NOMO-1 (cell line): ENCODE measurements around the gene LRRK2.
"Not testable (repeated sequence)": the region's sequence is repeated elsewhere in the genome, so short reads cannot be mapped to it uniquely, and the experiment has no call there.

Experiments
- DNase-seq, 2 experiments: peaks; one replicate each; lab custom pipeline; 2025; ENCODE audit not compliant: unreplicated experiment in 2 of 2; lab: John Stamatoyannopoulos, UW

Gene LRRK2

DNA sequence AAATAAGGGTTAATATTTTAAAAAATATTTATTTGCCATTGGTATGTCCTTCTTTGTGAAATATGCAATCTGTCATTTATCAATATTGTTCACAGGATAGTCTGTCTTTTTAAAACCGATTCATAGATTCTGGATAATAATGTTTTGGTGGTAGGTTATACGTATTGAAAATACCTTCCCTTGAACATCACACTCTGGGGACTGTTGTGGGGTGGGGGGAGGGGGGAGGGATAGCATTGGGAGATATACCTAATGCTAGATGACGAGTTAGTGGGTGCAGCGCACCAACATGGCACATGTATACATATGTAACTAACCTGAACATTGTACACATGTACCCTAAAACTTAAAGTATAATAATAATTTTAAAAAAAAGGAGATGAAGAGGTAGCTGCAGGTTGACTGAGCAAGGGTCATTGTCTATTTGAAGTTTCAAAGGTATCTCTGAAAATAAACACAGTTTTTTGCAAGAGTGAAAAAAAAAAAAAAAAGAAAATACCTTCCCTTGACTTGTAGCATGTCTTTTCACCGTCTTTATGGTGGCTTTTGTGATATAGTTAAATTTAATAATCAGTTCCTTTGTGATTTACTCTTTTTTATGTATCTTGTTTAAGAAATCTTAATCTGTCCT lies 19.8 kb downstream of the LRRK2 start:
- DNase-seq = not testable (repeated sequence)

DNA sequence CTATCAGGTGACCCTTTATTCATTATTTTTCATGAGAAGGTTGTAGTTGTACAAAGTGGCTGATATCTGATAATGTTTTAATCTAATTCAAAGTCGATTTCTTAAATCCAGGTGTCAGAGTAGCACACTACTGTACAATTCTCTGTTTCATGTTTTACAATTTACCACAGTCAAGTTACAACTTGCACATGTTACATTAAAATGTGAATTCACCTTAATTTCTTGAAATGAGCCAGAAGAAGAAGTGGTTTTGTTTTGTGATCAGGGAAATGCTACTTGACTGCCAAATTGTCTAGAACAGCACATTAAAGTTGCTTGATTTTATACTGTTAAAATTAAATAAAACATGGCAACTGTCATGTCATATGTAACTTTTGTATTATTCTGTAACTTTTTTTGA lies 23.2 kb downstream of the LRRK2 start:
- DNase-seq = no peak

DNA sequence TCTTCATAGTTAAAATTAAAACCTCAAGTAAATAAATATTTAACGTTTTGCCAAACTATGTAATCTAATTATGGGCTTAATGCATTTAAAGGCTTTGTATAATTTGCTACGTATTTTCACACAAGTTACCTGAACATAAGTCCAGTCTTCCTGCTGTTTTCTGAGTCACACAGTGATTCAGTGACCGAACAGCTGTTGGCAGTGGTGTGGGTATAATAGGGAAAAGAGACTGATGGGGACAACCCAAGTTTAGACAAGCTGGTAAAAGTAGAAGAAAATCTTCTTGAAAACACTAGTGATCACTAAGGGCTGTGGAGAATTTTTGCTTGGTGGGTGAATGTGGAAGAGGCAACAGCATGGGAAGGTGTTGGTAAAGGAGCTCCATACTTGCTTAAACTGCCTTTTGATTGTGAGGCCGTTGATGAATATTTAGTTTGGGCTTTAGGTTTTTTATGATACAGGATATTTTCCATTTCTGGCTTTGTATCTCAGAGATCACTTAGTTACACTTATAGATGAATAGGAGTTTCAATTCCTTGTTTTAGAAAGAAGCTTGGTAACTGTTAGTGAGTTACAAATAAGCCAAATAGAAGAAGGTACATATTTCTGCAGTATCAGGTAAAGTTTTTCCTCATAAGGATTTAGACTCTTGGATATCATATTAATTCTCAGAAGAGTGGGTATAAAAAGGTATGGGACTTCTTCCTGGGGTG lies 23.9 kb downstream of the LRRK2 start:
- peak in 1 of 2 experiments; percentile 63 for DNase-seq

DNA sequence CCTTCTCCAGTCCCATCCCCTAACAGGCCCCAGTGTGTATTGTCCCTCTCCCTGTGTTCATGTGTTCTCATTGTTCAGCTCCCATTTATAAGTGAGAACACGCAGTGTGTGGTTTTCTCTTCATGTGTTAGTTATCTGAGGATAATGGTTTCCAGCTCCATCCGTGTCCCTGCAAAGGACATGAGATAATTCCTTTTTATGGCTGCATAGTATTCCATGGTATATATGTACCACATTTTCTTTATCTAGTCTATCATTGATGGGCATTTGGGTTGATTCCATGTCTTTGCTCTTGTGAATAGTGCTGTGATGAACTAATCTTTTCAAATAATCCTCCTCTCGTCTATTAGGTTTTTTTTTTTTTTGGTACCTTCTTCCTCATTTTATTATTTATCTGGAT lies 25.9 kb downstream of the LRRK2 start:
- DNase-seq = not testable (repeated sequence)

DNA sequence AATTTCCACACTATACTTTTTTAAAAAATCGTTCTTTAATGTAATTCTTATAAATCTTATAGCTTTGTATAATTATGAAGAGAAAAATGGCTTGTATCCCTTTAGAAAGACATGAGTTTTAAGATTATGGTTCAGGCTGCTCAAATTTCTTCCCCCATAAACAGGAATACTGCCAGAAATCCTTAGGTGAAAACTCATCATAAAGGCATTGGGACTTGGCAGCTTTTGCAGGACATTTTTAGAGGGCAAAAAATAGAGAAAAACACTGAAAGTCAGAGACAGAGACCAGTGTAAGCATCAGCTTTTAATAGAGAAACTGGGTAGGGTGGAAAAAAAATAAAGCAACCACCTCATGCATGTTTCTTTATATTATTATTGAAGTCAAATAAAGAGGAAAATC lies 29.1 kb downstream of the LRRK2 start:
- DNase-seq = no peak

DNA sequence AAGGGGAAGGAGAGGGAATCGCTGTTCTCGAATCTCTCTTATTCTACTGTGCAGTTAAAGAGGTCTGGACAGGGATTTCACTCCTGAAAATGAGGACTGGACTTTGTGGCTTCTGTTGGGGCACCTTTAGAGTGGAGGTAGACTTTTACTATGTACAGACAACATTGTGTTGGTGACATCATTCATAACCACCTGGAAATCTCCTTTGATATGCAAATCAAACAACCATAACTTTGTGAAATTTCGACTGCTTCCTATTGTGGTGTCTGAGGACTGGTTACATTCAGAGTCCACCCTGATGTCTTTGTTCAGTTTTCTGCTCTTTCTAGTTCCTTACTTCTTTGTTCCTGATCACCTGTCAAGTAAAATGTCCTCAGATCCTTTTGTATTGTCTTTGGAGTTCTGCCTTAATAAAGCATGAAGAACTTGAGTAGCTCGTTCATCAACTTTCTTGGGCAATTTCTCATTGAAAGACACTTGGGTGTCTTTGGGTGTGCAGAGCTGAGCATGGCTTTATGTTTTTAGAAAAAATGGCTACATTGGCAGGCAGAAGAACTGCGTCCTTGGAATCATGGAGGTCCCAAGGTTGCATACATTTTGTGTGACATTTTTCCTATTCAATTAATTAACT lies 29.8 kb downstream of the LRRK2 start:
- DNase-seq = no peak

DNA sequence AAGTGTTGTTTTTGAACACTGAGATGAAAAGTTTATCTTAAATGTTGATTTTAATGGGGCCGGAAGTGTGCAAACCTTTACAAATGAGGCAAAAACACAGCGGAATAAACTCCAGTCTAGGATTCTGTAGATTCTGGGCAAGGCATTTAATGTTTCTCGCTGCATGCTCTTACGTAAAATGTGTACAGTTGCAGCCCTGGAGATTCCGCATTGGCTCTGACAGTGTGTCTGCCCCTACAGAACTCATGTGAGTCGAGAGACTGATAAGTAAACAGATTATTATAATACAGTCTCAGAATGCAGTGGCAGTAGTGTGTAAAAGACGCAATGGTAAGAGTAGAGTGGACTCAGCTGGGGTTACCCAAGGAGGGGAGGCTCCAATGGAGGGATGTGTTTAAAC lies 33.6 kb downstream of the LRRK2 start:
- DNase-seq = no peak

DNA sequence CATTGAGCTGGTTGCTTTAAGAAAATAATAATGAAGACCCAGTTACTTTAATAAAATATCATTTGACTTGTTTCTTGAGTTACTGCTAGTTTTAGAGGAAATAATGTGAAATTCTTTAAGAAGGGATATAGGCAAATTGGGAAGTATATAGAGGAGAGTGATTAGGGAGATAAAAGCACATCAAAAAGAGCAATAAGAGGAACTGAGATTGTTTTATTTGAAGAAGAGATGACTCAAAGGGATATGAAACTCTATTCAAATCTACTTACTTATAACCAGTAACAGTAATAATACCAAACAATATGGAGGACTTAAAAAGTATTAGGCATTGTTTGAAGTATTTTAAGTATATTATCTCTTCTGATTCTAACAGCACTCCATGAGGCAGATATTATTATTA lies 37.1 kb downstream of the LRRK2 start:
- DNase-seq = peak in 1 of 2 experiments; percentile 76

DNA sequence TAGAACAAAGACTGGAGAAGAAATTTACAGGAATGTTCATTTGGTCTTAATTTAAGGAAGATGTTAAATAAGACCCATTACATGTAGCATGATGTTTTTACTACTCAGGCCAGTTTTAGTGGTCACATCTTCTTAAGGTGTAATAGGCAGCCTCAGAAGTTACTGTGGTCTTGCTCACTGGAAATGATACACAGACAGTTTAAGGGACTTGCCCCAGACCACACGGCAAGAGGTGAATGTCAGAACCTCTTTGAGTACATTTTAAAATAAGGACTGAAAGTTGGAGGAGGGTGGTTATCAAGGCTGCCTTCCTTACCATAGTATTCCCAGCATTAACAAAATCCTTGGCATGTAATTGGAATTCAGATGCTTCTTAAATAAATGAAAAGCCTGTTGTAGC lies 37.9 kb downstream of the LRRK2 start:
- no peak for DNase-seq

DNA sequence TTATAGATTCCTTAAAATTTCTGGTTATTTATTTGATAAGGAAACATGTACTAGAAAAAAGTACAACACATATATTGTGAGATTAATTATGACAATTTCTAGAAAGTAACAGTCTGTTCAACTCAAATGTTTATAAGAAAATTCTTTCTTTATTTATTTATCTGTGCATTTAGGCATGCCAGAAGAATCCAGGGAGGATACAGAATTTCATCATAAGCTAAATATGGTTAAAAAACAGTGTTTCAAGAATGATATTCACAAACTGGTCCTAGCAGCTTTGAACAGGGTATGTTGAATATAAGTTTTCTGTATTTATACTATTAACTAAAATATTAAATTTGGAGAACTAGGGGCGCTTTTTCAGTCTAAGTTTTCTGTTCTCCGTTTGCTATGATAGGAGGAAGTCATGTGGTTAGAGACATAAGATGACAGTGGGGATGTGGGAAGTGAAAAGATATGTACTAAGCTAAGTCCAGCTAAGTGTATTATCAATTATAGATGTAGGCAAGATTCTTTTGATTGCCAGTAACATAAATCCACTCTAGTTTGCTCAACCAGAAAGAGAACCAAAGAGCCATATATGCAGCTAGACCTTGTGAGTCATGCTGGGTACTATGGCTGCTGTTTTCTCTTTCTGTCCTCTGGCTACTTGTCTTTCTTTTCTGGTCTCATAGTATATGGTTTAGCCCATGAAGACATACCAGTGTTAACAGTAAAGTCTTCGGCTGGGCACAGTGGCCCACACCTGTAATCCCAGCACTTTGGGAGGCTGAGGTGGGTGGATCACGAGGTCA lies 39.0 kb downstream of the LRRK2 start:
- DNase-seq = peak; percentile 22 to 52

DNA sequence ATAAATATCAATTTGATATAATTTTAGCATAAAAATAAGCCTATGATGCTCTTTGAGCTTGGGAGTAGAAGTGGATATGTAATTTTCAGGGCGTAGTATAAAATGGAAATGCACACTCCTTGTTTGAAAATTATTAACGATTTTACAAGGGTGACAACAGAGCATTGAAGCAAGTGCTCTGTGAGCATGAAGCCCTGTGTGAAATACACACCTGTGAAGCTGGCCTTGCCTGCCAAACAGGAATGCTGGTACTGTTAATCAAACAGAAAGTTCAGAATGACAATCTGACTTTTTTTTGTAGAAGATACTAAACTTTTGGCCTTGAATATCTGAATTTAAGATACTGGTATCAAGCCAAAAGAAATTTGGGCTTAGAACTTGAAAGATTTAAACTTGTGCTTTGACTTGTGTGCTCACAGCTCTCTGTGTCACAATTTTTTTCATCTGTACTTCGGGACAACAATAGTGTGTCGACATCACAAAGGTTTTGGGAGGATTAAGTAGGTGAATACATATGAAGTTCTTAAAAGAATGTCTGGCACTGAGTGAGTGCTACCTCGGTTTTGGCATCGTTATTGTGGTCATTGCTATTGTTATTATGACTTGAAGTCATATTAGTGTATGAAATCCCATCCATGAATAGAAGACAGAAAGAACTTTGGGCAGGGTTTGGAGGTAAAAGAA lies 47.3 kb downstream of the LRRK2 start:
- no peak for DNase-seq

DNA sequence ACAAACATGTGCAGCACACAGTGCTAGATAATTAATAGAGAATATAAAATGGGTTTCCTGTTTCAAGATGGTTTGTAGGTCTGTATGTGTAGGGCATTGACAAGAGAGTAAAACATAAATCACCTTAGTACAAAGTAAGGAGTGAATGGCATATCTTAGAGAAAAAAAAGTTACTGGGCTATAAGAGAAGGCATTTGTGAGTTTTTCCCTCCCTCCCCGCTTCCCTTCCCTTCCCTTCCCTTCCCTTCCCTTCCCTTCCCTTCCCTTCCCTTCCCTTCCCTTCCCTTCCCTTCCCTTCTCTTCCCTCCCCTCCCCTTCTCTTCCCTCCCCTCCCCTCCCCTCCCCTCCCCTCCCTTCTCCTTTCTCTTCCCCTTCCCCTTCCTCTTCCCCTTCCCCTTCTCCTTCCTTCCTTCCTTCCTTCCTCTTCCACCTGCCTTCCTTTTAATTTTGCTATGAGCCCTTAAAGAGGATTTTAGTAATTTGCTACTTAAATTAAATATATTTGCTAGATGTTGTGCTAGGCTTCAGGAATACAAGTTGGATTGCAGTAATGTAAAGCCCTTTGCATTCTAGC lies 57.1 kb downstream of the LRRK2 start:
- no peak for DNase-seq

DNA sequence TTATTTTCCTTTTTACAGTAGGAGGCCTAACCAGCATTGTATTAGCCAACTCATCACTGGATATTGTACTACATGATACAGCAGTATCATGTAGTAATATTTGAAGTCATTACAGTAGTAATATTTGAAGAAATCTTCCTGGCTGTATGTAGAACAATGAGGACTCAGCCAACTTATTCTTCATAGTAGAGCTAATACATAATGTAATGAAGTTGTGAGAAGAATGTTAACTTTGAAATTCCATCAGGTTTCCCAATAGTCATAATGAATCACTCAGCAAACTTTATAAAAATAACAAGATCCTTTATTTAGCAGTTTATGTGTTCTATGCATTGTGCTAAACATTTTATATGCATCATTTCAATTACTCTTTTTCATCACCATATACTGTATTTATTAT lies 61.8 kb downstream of the LRRK2 start:
- DNase-seq = no peak

DNA sequence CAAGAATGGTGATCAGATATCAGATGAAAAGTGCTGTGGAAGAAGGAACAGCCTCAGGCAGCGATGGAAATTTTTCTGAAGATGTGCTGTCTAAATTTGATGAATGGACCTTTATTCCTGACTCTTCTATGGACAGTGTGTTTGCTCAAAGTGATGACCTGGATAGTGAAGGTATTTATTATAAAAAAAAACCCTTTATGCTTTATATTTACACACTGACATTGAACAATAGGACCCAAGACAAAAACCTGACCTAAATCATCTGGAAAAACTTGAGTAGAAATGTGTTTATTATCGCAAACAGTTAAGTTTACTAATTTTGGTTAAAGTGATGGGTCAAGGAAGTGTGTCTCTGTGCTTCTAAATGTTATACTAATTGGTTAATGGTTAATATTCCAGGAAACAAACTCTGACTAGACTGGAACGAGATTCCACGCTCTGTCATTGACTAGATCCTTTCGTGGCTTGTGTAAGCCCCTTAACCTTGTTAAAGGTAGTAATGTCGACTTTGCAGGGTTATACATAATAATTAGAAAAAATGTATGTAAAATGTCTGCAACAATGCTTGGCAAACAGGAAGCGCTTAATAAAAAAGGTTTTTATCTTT lies 62.7 kb downstream of the LRRK2 start:
- no peak for DNase-seq

DNA sequence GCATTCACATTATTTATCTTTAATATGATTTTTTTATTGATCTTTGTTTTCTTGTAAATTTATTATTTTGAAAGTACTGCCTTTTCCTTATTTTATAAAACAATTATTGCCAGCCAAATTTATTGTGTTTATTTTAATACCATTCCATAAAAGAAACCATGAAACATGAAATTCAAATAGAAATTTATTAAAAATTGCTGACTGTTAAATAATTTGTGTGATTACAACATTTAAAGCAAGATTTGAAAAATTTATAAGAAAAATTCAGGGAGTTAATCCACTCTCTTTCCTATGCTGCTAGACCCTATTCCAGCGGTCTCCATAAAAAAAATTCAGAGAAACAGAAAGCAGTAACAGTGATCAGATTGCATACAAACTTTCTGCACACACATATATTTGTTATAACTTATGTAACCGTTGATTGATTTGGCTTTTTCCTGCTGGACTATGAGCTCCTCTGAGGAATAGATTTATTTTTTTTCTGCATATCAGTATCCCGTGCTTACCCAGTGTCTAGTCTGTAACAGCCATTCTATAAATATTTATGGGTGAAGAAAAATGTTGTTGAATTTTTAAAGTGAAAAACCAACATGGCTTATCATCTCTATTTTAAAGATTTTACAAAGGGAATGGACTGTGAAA lies 68.1 kb downstream of the LRRK2 start:
- DNase-seq = no peak

DNA sequence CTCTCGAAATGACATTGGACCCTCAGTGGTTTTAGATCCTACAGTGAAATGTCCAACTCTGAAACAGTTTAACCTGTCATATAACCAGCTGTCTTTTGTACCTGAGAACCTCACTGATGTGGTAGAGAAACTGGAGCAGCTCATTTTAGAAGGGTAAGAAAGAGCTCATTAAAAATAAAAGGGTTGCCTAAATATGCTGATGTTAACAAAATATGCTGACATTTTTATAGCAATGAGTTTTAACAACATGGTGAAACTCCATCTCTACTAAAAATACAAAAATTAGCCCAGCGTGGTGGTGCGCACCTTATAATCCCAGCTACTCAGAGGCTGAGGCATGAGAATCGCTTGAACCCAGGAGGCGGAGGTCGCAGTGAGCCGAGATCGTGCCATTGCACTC lies 73.5 kb downstream of the LRRK2 start:
- DNase-seq = no peak

DNA sequence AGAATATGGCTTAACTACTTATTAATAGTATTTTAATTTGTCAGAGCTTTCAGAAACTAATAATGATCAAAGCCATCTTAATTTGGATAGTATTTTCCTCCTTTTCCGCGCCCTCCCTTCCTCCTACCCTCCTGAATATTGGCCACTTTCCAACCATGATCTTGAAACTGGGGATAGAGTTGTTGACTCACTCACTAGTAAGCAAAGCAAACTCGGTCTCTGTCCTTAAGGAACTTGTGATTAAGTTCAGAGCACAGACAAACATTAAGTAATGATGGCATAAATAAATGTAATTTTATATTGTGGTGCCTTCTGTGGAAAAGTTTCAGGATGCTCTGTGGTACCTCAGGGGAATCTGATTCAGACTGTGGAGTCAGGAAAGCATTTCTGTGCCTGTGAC lies 75.7 kb downstream of the LRRK2 start:
- DNase-seq = no peak

DNA sequence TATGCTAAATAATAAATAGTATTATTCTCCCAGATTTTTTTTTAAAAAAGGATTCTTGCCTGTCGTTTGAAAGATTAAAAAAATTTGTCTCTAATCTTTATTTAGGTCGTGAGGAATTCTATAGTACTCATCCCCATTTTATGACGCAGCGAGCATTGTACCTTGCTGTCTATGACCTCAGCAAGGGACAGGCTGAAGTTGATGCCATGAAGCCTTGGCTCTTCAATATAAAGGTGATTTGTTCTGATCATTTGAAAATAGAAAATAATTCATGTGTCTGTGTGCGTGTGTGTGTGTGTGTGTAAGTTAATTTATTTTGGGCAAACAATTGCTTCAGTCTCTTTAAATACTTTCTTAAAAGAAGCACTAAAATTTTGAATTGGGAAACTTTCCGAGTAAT lies 84.2 kb downstream of the LRRK2 start:
- DNase-seq = no peak

DNA sequence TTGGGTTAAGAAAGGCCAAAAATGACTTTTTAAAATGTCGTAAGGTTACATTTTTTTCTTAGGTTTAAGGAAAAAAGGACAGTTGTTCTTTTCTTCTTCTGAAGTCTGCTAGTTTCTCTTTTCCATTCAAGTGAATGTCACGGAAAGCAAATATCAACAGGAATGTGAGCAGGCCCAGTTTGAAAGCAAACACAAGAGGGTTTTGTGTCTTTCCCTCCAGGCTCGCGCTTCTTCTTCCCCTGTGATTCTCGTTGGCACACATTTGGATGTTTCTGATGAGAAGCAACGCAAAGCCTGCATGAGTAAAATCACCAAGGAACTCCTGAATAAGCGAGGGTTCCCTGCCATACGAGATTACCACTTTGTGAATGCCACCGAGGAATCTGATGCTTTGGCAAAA lies 85.4 kb downstream of the LRRK2 start:
- no peak for DNase-seq

DNA sequence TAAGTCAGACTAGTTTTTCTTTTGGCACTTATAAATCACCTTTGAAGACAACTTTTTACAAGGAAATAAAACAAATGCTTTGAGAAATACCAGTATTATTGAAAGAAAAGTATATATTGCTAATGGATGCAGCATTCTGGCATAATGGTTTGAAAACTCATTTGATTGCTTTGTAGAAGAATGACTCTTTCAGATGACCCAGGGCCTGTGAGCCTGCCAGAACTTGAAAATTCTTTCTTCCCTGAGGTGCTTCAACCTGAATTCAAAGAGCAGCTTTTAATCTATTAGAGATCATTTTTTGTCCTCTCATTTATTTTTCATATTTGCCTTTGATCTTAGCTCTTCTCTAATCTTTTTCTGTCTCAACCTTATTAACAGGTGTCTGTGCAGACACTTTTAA lies 87.4 kb downstream of the LRRK2 start:
- DNase-seq = no peak
